GM12878 (cell line): ENCODE results near the gene SMG6. TPM values are rescaled to one million over a fixed set of nuclear protein-coding genes. Genes with fewer than 3 reads are reported as not detected.

Source experiments
- BHLHE40 ChIP-seq, 2 experiments: fragments of 450-650 bp in 1 of 2; IDR thresholded peaks; 2 replicates each; pipeline ENCODE4 v1.6.1; 2011 to 2017; ENCODE audit warnings: low read depth in 2 of 2, borderline replicate concordance in 1 of 2, improper control_type of control experiment in 1 of 2, low read length in 1 of 2, mild to moderate bottlenecking in 1 of 2
- BMI1 ChIP-seq: fragments of 450-650 bp; IDR thresholded peaks from 2 replicates; pipeline ENCODE4 v1.6.1; 2016; ENCODE audit warnings: mild to moderate bottlenecking, moderate library complexity, borderline replicate concordance
- CHD1 ChIP-seq: IDR thresholded peaks from 2 replicates; pipeline ENCODE4 v1.6.1; 2012; ENCODE audit warnings: low read depth, low read length, improper control_type of control experiment
- IRF4 ChIP-seq: IDR thresholded peaks from 2 replicates; pipeline ENCODE4 v1.6.1; 2011; ENCODE audit warnings: low read depth, low read length
- KDM1A ChIP-seq: fragments of 200-600 bp; sonication (generic); IDR thresholded peaks from 2 replicates; pipeline ENCODE4 v1.6.1; 2016; ENCODE audit warnings: borderline replicate concordance
- MYB ChIP-seq: fragments of 150-350 bp; IDR thresholded peaks from 2 replicates; pipeline ENCODE4 v1.6.1; 2014; ENCODE audit warnings: mild to moderate bottlenecking, low read depth, low read length, borderline replicate concordance
- PAX8 ChIP-seq: fragments of 450-650 bp; IDR thresholded peaks from 2 replicates; pipeline ENCODE4 v1.6.1; 2017; ENCODE audit warnings: mild to moderate bottlenecking, moderate library complexity
- POLR2AphosphoS5 ChIP-seq: IDR thresholded peaks from 2 replicates; pipeline ENCODE4 v1.6.1; 2011; ENCODE audit warnings: mild to moderate bottlenecking, low read length, inconsistent platforms
- RBBP5 ChIP-seq: fragments of 200-600 bp; sonication (generic); conservative IDR thresholded peaks from 2 replicates; pipeline ENCODE4 v1.6.1; 2016
- RELA ChIP-seq: fragments of 450-650 bp; IDR thresholded peaks from 2 replicates; pipeline ENCODE4 v1.8.0; 2014; ENCODE audit warnings: borderline replicate concordance; ENCODE audit not compliant: partially characterized antibody
- RELB ChIP-seq: fragments of 450-650 bp; IDR thresholded peaks from 2 replicates; pipeline ENCODE4 v1.6.1; 2017; ENCODE audit warnings: low read depth, mild to moderate bottlenecking, moderate library complexity
- RUNX3 ChIP-seq: IDR thresholded peaks from 2 replicates; pipeline ENCODE4 v1.6.1; 2012; ENCODE audit warnings: low read length, inconsistent platforms
- SKIL ChIP-seq: fragments of 450-650 bp; IDR thresholded peaks from 2 replicates; pipeline ENCODE4 v1.6.1; 2017; ENCODE audit warnings: mild to moderate bottlenecking, low read depth, inconsistent platforms; ENCODE audit not compliant: poor library complexity, severe bottlenecking
- SMAD1 ChIP-seq: fragments of 450-650 bp; IDR thresholded peaks from 2 replicates; pipeline ENCODE4 v1.6.1; 2018; ENCODE audit warnings: mild to moderate bottlenecking, low read depth; ENCODE audit not compliant: partially characterized antibody
- SMC3 ChIP-seq: IDR thresholded peaks from 2 replicates; pipeline ENCODE4 v1.6.1; 2011; ENCODE audit warnings: low read length, improper control_type of control experiment, borderline replicate concordance
- SP1 ChIP-seq: IDR thresholded peaks from one replicate; pipeline ENCODE4 v1.6.1; 2011; ENCODE audit warnings: low read depth, low read length
- SRF ChIP-seq, 2 experiments: IDR thresholded peaks; 2 replicates each; pipeline ENCODE4 v1.6.1; 2011; ENCODE audit warnings: low read depth in 2 of 2, low read length in 2 of 2, mild to moderate bottlenecking in 1 of 2, moderate library complexity in 1 of 2
- STAT3 ChIP-seq: IDR thresholded peaks from 2 replicates; pipeline ENCODE4 v1.6.1; 2011; ENCODE audit warnings: low read depth, low read length, improper control_type of control experiment
- TARDBP ChIP-seq: IDR thresholded peaks from 2 replicates; pipeline ENCODE4 v1.6.1; 2016; ENCODE audit warnings: borderline replicate concordance
- polyA plus RNA-seq, 11 experiments: library from polyadenylated mRNA; depleted of rRNA in 4 of 11; unstranded in 6 of 11; stranded (reverse) in 5 of 11; fragments of >200 nt; fragmentation: Nextera tagmentation in 4 of 11; fragmentation: Illumina TruSeq in 1 of 11; extraction: Ambion mirVana in 4 of 11; extraction: Trizol in 1 of 11; gene quantifications; 1 replicate in 1 of 11; 2 replicates in 10 of 11; pipeline versions ENCODE4 v1.2.1 to v1.2.3, GENCODE V29; 2011 to 2016; ENCODE audit warnings: inconsistent platforms in 2 of 11, missing spikeins in 2 of 11, low read depth in 1 of 11
- total RNA-seq, 4 experiments: library from RNA; depleted of rRNA in 3 of 4; stranded (reverse); fragments of >200 nt in 3 of 4; fragmentation: Illumina TruSeq in 1 of 4; extraction: Trizol in 1 of 4; gene quantifications; 2 replicates each; pipeline versions ENCODE4 v1.2.1 to v1.2.3, GENCODE V29; 2013 to 2021
- TF ChIP-seq, protein P1 (sequence below): fragments of 450-650 bp; IDR thresholded peaks from 2 replicates; pipeline ENCODE4 v1.6.1; 2018; ENCODE audit warnings: mild to moderate bottlenecking, low read depth, moderate library complexity; ENCODE audit not compliant: partially characterized antibody
- TF ChIP-seq, protein P2 (sequence below): IDR thresholded peaks from 2 replicates; pipeline ENCODE4 v1.6.1; 2012; ENCODE audit warnings: low read depth, low read length, improper control_type of control experiment
- TF ChIP-seq, protein P3 (sequence below): fragments of 450-650 bp; IDR thresholded peaks from 2 replicates; pipeline ENCODE4 v1.6.1; 2017; ENCODE audit warnings: mild to moderate bottlenecking

SMG6 gene
- total and polyA plus RNA-seq, 10 of the 15 experiments (the other 5 are each of a cell fraction or from before 2014, with no cell fraction given): 0.58 to 28.7 (median 15.7) TPM

DNA sequence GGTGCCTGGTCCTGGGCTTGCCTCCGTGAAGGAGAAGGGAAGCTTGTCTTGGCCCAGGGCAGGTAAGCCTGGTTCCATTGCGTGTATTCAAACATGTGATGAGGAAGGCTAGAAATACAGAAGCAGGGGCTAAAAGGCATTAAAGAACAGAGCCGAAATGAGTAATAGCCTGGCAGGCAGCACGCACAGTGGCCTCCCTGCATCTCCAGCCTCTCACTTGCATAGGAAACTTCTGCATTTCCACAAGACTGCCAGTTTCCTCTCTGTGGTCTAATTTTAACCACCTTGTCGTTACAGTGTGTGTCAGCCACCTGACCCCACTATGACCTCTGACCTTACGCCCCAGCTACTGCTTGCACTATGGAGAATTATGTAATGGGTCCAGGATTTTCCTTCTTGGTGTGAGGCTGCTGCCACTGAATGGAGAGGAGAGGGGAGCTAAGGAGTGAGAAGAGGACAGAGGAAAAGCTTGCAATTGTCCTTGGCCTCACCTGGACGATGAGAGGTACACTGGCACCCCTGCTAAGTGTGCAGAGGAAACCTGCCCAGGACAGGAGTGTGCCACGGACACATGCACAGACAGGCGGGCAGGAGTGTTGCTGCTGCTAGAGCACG, 215.9 kb downstream of the SMG6 start (continued):
- TF ChIP-seq, protein P1, sequence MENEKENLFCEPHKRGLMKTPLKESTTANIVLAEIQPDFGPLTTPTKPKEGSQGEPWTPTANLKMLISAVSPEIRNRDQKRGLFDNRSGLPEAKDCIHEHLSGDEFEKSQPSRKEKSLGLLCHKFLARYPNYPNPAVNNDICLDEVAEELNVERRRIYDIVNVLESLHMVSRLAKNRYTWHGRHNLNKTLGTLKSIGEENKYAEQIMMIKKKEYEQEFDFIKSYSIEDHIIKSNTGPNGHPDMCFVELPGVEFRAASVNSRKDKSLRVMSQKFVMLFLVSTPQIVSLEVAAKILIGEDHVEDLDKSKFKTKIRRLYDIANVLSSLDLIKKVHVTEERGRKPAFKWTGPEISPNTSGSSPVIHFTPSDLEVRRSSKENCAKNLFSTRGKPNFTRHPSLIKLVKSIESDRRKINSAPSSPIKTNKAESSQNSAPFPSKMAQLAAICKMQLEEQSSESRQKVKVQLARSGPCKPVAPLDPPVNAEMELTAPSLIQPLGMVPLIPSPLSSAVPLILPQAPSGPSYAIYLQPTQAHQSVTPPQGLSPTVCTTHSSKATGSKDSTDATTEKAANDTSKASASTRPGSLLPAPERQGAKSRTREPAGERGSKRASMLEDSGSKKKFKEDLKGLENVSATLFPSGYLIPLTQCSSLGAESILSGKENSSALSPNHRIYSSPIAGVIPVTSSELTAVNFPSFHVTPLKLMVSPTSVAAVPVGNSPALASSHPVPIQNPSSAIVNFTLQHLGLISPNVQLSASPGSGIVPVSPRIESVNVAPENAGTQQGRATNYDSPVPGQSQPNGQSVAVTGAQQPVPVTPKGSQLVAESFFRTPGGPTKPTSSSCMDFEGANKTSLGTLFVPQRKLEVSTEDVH: peak; percentile 55
- TF ChIP-seq IRF4 (peak; percentile 98), SP1 (peak; percentile 90), MYB (peak; percentile 89; the same call in 1 of the 2 replicates), RBBP5 (no peak), BMI1 (no peak), SMAD1 (peak; percentile 28), SRF (IDR thresholded peaks at IDR 0.05; ENCODE audit: low read depth in 2 of 2, low read length in 2 of 2) (peak in 1 of 2 experiments; percentile 71; a peak in 1 of 4 replicates), RELB (peak; percentile 93), RUNX3 (no peak), CHD1 (0 out of 2 replicates have a peak, but pooled peaks have one; percentile 62), SMC3 (peak; percentile 14; the same call in 1 of the 2 replicates), STAT3 (0 out of 2 replicates have a peak, but pooled peaks have one; percentile 26), RELA (peak; percentile 9), POLR2AphosphoS5 (peak; percentile 67; the same call in 1 of the 2 replicates), KDM1A (no peak), SKIL (peak; percentile 99), PAX8 (no peak), TARDBP (peak; percentile 59; the same call in 1 of the 2 replicates), BHLHE40 (IDR thresholded peaks at IDR 0.05; ENCODE audit: borderline replicate concordance in 1 of 2, low read depth in 2 of 2, low read length in 1 of 2) (peak; percentile 92 to 94)
- TF ChIP-seq, protein P2, sequence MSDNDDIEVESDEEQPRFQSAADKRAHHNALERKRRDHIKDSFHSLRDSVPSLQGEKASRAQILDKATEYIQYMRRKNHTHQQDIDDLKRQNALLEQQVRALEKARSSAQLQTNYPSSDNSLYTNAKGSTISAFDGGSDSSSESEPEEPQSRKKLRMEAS: no peak
- TF ChIP-seq, protein P3, sequence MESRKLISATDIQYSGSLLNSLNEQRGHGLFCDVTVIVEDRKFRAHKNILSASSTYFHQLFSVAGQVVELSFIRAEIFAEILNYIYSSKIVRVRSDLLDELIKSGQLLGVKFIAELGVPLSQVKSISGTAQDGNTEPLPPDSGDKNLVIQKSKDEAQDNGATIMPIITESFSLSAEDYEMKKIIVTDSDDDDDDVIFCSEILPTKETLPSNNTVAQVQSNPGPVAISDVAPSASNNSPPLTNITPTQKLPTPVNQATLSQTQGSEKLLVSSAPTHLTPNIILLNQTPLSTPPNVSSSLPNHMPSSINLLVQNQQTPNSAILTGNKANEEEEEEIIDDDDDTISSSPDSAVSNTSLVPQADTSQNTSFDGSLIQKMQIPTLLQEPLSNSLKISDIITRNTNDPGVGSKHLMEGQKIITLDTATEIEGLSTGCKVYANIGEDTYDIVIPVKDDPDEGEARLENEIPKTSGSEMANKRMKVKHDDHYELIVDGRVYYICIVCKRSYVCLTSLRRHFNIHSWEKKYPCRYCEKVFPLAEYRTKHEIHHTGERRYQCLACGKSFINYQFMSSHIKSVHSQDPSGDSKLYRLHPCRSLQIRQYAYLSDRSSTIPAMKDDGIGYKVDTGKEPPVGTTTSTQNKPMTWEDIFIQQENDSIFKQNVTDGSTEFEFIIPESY: no peak
